Prostate gland (tissue), 2 donors: Measurements from ENCODE around the gene CRLF1.

Experiments used
- POLR2AphosphoS5 ChIP-seq: sonication (generic); formaldehyde crosslinking; IDR thresholded peaks from one replicate; pipeline ENCODE4 v1.6.1; 2017; ENCODE audit warnings: antibody characterized with exemption
- TF ChIP-seq, protein P1 (sequence below), 4 experiments: fragments of 200-600 bp in 2 of 4; fragments of 450-650 bp in 2 of 4; sonication (generic) in 2 of 4; IDR thresholded peaks; 1 replicate in 3 of 4; 2 replicates in 1 of 4; pipeline ENCODE4 v1.5.1; 2016 to 2019; ENCODE audit warnings: antibody characterized with exemption in 4 of 4, mild to moderate bottlenecking in 2 of 4, moderate library complexity in 2 of 4

DNA sequence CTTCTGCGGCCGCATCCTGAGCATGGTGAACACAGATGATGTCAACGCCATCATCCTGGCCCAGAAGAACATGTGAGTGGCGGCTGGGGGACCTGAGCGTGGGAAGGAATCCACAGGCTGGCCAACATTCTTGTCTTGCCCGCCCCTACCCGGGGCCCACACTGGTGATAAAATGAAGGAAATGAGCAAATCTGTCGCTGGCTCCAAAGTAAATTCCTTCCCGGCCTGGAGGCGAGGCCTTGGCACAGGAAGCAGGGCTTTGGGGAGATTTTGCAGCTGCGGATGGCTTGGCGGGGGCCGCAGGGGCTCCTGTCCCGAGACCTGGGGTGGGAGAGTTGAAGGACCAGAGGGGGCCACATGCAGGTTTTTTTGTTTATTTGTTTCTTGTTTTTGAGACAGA is 44.5 kb downstream of the CRLF1 start:
- TF ChIP-seq, protein P1, sequence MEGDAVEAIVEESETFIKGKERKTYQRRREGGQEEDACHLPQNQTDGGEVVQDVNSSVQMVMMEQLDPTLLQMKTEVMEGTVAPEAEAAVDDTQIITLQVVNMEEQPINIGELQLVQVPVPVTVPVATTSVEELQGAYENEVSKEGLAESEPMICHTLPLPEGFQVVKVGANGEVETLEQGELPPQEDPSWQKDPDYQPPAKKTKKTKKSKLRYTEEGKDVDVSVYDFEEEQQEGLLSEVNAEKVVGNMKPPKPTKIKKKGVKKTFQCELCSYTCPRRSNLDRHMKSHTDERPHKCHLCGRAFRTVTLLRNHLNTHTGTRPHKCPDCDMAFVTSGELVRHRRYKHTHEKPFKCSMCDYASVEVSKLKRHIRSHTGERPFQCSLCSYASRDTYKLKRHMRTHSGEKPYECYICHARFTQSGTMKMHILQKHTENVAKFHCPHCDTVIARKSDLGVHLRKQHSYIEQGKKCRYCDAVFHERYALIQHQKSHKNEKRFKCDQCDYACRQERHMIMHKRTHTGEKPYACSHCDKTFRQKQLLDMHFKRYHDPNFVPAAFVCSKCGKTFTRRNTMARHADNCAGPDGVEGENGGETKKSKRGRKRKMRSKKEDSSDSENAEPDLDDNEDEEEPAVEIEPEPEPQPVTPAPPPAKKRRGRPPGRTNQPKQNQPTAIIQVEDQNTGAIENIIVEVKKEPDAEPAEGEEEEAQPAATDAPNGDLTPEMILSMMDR (IDR thresholded peaks at IDR 0.05), result no peak
- TF ChIP-seq POLR2AphosphoS5, result no peak
